WTC11 (cell line): ENCODE results near the gene SOX6. TPM values are rescaled to one million over a fixed set of nuclear protein-coding genes. Genes with fewer than 3 reads are reported as not detected.

ENCODE experiments used
- ATAC-seq: fragments of 200-7000 bp; cut with Tn5 transposase; 2 replicates; pipeline ENCODE4 v1.10.0; 2021; ENCODE audit warnings: mild to moderate bottlenecking, moderate library complexity
- CTCF ChIA-PET: fragments of 300-600 bp; sonication (Branson Sonifier 250); formaldehyde crosslinking; loops from one replicate; lab custom pipeline; 2021; ENCODE audit warnings: antibody characterized with exemption; lab: Charles Lee
- POLR2A ChIA-PET: fragments of 350-600 bp; sonication (Branson Sonifier 250); formaldehyde crosslinking; loops from one replicate; lab custom pipeline; 2021; ENCODE audit warnings: antibody characterized with exemption; lab: Charles Lee
- DNase-seq: peaks from one replicate; pipeline ENCODE4 v3.0.0; 2021; ENCODE audit warnings: low spot score
- H3K27ac Mint-ChIP-seq: 2 replicates; pipeline ENCODE4 v1.8.0; 2021; ENCODE audit warnings: mixed read lengths
- H3K27me3 Mint-ChIP-seq: 2 replicates; pipeline ENCODE4 v1.8.0; 2021; ENCODE audit warnings: low read depth, mild to moderate bottlenecking, moderate library complexity, mixed read lengths
- H3K36me3 Mint-ChIP-seq: 2 replicates; pipeline ENCODE4 v1.8.0; 2021; ENCODE audit warnings: mixed read lengths
- H3K4me1 Mint-ChIP-seq: 2 replicates; pipeline ENCODE4 v1.8.0; 2022; ENCODE audit warnings: mixed read lengths
- H3K4me3 Mint-ChIP-seq: 2 replicates; pipeline ENCODE4 v1.8.0; 2021; ENCODE audit warnings: mild to moderate bottlenecking, moderate library complexity, mixed read lengths
- H3K9me3 Mint-ChIP-seq: 2 replicates; pipeline ENCODE4 v1.8.0; 2021; ENCODE audit warnings: mixed read lengths
- ARID4B ChIP-seq: sonication (generic); formaldehyde crosslinking; IDR thresholded peaks from 2 replicates; pipeline ENCODE4 v1.8.0; 2023; ENCODE audit warnings: missing genetic modification reagents, mild to moderate bottlenecking, borderline replicate concordance
- ATF1 ChIP-seq: sonication (generic); formaldehyde crosslinking; IDR thresholded peaks from 2 replicates; pipeline ENCODE4 v1.8.1; 2023; ENCODE audit warnings: mild to moderate bottlenecking, moderate library complexity, missing genetic modification reagents
- HMGA2 ChIP-seq: fragments of 250-450 bp; sonication (Bioruptor Pico); IDR thresholded peaks from 2 replicates; pipeline ENCODE4 v1.4.0; 2021; ENCODE audit warnings: mild to moderate bottlenecking, moderate library complexity
- HMGXB4 ChIP-seq: sonication (generic); formaldehyde crosslinking; IDR thresholded peaks from 2 replicates; pipeline ENCODE4 v1.8.1; 2023; ENCODE audit warnings: mild to moderate bottlenecking, moderate library complexity, missing genetic modification reagents
- JAZF1 ChIP-seq: fragments of 250-450 bp; sonication (Bioruptor Pico); IDR thresholded peaks from 2 replicates; pipeline ENCODE4 v1.9.0; 2021; ENCODE audit warnings: moderate library complexity, mild to moderate bottlenecking, inconsistent platforms
- MLX ChIP-seq: sonication (generic); formaldehyde crosslinking; IDR thresholded peaks from 2 replicates; pipeline ENCODE4 v1.8.1; 2023; ENCODE audit warnings: mild to moderate bottlenecking, missing genetic modification reagents, moderate library complexity
- MYBL2 ChIP-seq: sonication (generic); formaldehyde crosslinking; IDR thresholded peaks from 2 replicates; pipeline ENCODE4 v1.8.1; 2023; ENCODE audit warnings: mild to moderate bottlenecking, moderate library complexity, missing genetic modification reagents
- NR2C2 ChIP-seq: sonication (generic); formaldehyde crosslinking; IDR thresholded peaks from 2 replicates; pipeline ENCODE4 v1.8.0; 2022; ENCODE audit warnings: mild to moderate bottlenecking, missing genetic modification reagents
- PRRX2 ChIP-seq: fragments of 250-450 bp; sonication (Bioruptor Pico); IDR thresholded peaks from 2 replicates; pipeline ENCODE4 v1.8.0; 2021; ENCODE audit warnings: mild to moderate bottlenecking
- RORB ChIP-seq: fragments of 250-450 bp; sonication (Bioruptor Pico); IDR thresholded peaks from 2 replicates; pipeline ENCODE4 v1.9.0; 2021; ENCODE audit warnings: mild to moderate bottlenecking
- TCF7 ChIP-seq: sonication (generic); formaldehyde crosslinking; IDR thresholded peaks from 2 replicates; pipeline ENCODE4 v1.8.0; 2022; ENCODE audit warnings: mild to moderate bottlenecking, low read depth, missing genetic modification reagents, moderate library complexity
- USF2 ChIP-seq: sonication (generic); formaldehyde crosslinking; IDR thresholded peaks from 2 replicates; pipeline ENCODE4 v1.8.1; 2023; ENCODE audit warnings: mild to moderate bottlenecking, missing genetic modification reagents, moderate library complexity
- ZMAT4 ChIP-seq: fragments of 250-450 bp; sonication (Bioruptor Pico); IDR thresholded peaks from 2 replicates; pipeline ENCODE4 v1.9.0; 2021; ENCODE audit warnings: mild to moderate bottlenecking
- ZNF317 ChIP-seq: sonication (generic); formaldehyde crosslinking; IDR thresholded peaks from 2 replicates; pipeline ENCODE4 v1.8.1; 2023; ENCODE audit warnings: low read depth, mild to moderate bottlenecking, moderate library complexity, missing genetic modification reagents, borderline replicate concordance
- ZNF532 ChIP-seq: fragments of 250-450 bp; sonication (Bioruptor Pico); IDR thresholded peaks from 2 replicates; pipeline ENCODE4 v1.9.0; 2021; ENCODE audit warnings: mild to moderate bottlenecking, borderline replicate concordance
- ZSCAN18 ChIP-seq: fragments of 250-450 bp; sonication (Bioruptor Pico); IDR thresholded peaks from 2 replicates; pipeline ENCODE4 v2.1.2; 2022; ENCODE audit warnings: mild to moderate bottlenecking, moderate library complexity
- total RNA-seq: library from RNA; stranded (reverse); gene quantifications from 3 replicates; pipeline ENCODE4 v1.2.3, GENCODE V29; 2021

The SOX6 gene
- total RNA-seq, 1 experiment from 2014 or later, result 0.13 TPM

GRCh38 chr11:15987046-15987445 is 369.3 kb downstream of the SOX6 start (continued):
- no peak for TF ChIP-seq ARID4B
- no peak for TF ChIP-seq JAZF1
- no peak for TF ChIP-seq ZNF317 (CRISPR knock-in tag)

- no peaks in the 10 kb centered on the region for H3K9me3 Mint-ChIP-seq
- no peak for DNase-seq
- ChIA-PET CTCF (interaction anchor here (1.1 to 1.6 kb wide), 3 partner anchors 39 to 166 kb away, joined by 3 to 5 read pairs (median 5); no protein-coding TSS in a partner anchor), POLR2A (no interaction called here)
- no peak for TF ChIP-seq ZSCAN18 (CRISPR knock-in tag)
- no peak for TF ChIP-seq TCF7 (CRISPR knock-in tag)
- no peak for TF ChIP-seq MLX
- peaks cover 19% of the 10 kb centered on the region for H3K27me3 Mint-ChIP-seq
- H3K4me1 Mint-ChIP-seq, result peaks cover 8% of the 10 kb centered on the region
- no peak for ATAC-seq
- no peaks in the 10 kb centered on the region for H3K36me3 Mint-ChIP-seq
- H3K4me3 Mint-ChIP-seq, result no peak overlapping the region
- no peak overlapping the region for H3K27ac Mint-ChIP-seq
Measured at GRCh38 chr11:15985860-15986139, 370.5 kb downstream of the SOX6 start.

- Mint-ChIP-seq H3K27me3 (peaks cover 15% of the 10 kb centered on the region), H3K27ac (no peak overlapping the region; the same call in 1 of the 2 replicates), H3K4me1 (peaks cover 8% of the 10 kb centered on the region), H3K9me3 (no peaks in the 10 kb centered on the region), H3K4me3 (no peak overlapping the region), H3K36me3 (no peaks in the 10 kb centered on the region)
- CTCF ChIA-PET, result interaction anchor here (1.1 to 1.6 kb wide), 3 partner anchors 39 to 166 kb away, joined by 3 to 5 read pairs (median 5); no protein-coding TSS in a partner anchor
- peak; percentile 50 for ATAC-seq
- POLR2A ChIA-PET, result no interaction called here
- no peak for DNase-seq
- TF ChIP-seq ZMAT4 (CRISPR knock-in tag), result no peak
- TF ChIP-seq ZNF532, result no peak
- TF ChIP-seq ZSCAN18 (CRISPR knock-in tag), result no peak
- TF ChIP-seq ATF1, result no peak
- no peak for TF ChIP-seq MYBL2 (CRISPR knock-in tag)
- TF ChIP-seq PRRX2 (CRISPR knock-in tag), result no peak
- TF ChIP-seq NR2C2 (CRISPR knock-in tag), result no peak
- TF ChIP-seq RORB, result no peak
- no peak for TF ChIP-seq HMGA2 (CRISPR knock-in tag)
- no peak for TF ChIP-seq USF2 (CRISPR knock-in tag)
- TF ChIP-seq HMGXB4 (CRISPR knock-in tag), result no peak
Measured at GRCh38 chr11:15985127-15985859, 371.1 kb downstream of the SOX6 start.
